GM12878 (cell line): ENCODE measurements around the gene RGR. TPM values are rescaled to one million over a fixed set of nuclear protein-coding genes. Genes with fewer than 3 reads are reported as not detected.

ENCODE experiments used
- ATAC-seq: fragments of 200-7000 bp; cut with Tn5 transposase; 3 replicates; pipeline ENCODE4 v1.9.1; 2020; ENCODE audit warnings: mild to moderate bottlenecking, moderate library complexity
- BruUV-seq: library from RNA; stranded (reverse); fragments of 400-500 nt; replicated peaks from 2 replicates; lab custom pipeline; 2021; lab: Mats Ljungman, UMichigan
- CTCF ChIA-PET: fragments of 300-600 bp; sonication (Branson Sonifier 250); formaldehyde crosslinking; extraction: SDS; loops from one replicate; lab custom pipeline; 2021; ENCODE audit warnings: inconsistent platforms; lab: Yijun Ruan, JAX
- POLR2A ChIA-PET: fragments of 350-600 bp; formaldehyde crosslinking; extraction: SDS; loops from one replicate; lab custom pipeline; 2021; ENCODE audit warnings: inconsistent platforms; lab: Charles Lee
- RAD21 ChIA-PET: fragments of 300-600 bp; sonication (Branson Sonifier 250); formaldehyde crosslinking; loops from one replicate; lab custom pipeline; 2023; ENCODE audit warnings: antibody characterized with exemption; ENCODE audit not compliant: unreplicated experiment; lab: Charles Lee
- SMC1A ChIA-PET: fragments of 300-600 bp; sonication (Branson Sonifier 250); formaldehyde crosslinking; loops from one replicate; lab custom pipeline; 2023; ENCODE audit not compliant: unreplicated experiment, uncharacterized antibody; lab: Charles Lee
- DNase-seq: peaks from one replicate; pipeline ENCODE4 v3.0.0-alpha.2; 2011; ENCODE audit warnings: low read depth, low spot score
- FAIRE-seq: peaks from 3 replicates; lab custom pipeline; 2011; peaks lifted over from hg19 to GRCh38; lab: Jason Lieb, UNC
- H2AFZ ChIP-seq: 2 replicates; pipeline ENCODE4 v1.6.0; 2011; ENCODE audit warnings: low read depth, low read length, control low read depth; ENCODE audit not compliant: control insufficient read depth
- H3K27ac ChIP-seq: 2 replicates; pipeline ENCODE4 v1.5.1; 2011; ENCODE audit warnings: control low read depth; ENCODE audit not compliant: control insufficient read depth, insufficient read depth
- H3K27me3 ChIP-seq, 2 experiments: replicated peaks in 1 of 2; 2 replicates each; pipeline versions ENCODE4 v1.6.0 to v1.6.1; 2011; ENCODE audit warnings: low read length in 1 of 2; ENCODE audit not compliant: control insufficient read depth in 2 of 2, insufficient read depth in 2 of 2
- H3K36me3 ChIP-seq, 2 experiments: 2 replicates each; pipeline ENCODE4 v1.5.1; 2011; ENCODE audit warnings: low read length in 1 of 2; ENCODE audit not compliant: control insufficient read depth in 2 of 2, insufficient read depth in 2 of 2
- H3K4me1 ChIP-seq: 2 replicates; pipeline ENCODE4 v1.6.1; 2011; ENCODE audit warnings: mild to moderate bottlenecking, low read length, moderate library complexity, mixed read lengths; ENCODE audit not compliant: control insufficient read depth, insufficient read depth
- H3K4me2 ChIP-seq: 2 replicates; pipeline ENCODE4 v1.6.0; 2011; ENCODE audit warnings: control low read depth; ENCODE audit not compliant: control insufficient read depth, insufficient read depth
- H3K4me3 ChIP-seq: fragments of 200-600 bp; sonication (generic); 2 replicates; pipeline ENCODE4 v1.5.1; 2016
- H3K79me2 ChIP-seq: 2 replicates; pipeline ENCODE4 v1.6.0; 2011; ENCODE audit warnings: low read length; ENCODE audit not compliant: control insufficient read depth, insufficient read depth
- H3K9ac ChIP-seq: 2 replicates; pipeline ENCODE4 v1.8.0; 2011; ENCODE audit warnings: low read length, control low read depth, mixed read lengths; ENCODE audit not compliant: control insufficient read depth, insufficient read depth
- H3K9me3 ChIP-seq: replicated peaks from 3 replicates; pipeline ENCODE4 v1.5.1; 2011; ENCODE audit warnings: mild to moderate bottlenecking, low read length; ENCODE audit not compliant: control insufficient read depth, insufficient read depth
- H4K20me1 ChIP-seq: 2 replicates; pipeline ENCODE4 v1.6.0; 2011; ENCODE audit not compliant: control insufficient read depth, insufficient read depth
- KAT2A ChIP-seq: conservative IDR thresholded peaks from 2 replicates; pipeline ENCODE4 v1.6.1; 2011; ENCODE audit warnings: low read depth, low read length; ENCODE audit not compliant: control insufficient read depth
- MYC ChIP-seq: IDR thresholded peaks from 2 replicates; pipeline ENCODE4 v1.6.1; 2011; ENCODE audit warnings: mild to moderate bottlenecking, low read length, moderate library complexity, inconsistent platforms; ENCODE audit not compliant: insufficient read depth, insufficient replicate concordance, insufficient read length, severe bottlenecking
- PAX8 ChIP-seq: fragments of 450-650 bp; IDR thresholded peaks from 2 replicates; pipeline ENCODE4 v1.6.1; 2017; ENCODE audit warnings: mild to moderate bottlenecking, moderate library complexity
- TCF7 ChIP-seq: IDR thresholded peaks from 2 replicates; pipeline ENCODE4 v1.6.1; 2014; ENCODE audit warnings: antibody characterized with exemption, borderline replicate concordance
- WGBS: methylation state at CpG from one replicate; pipeline ENCODE4 v1.1.6; 2016; ENCODE audit warnings: low lambda C conversion rate; ENCODE audit not compliant: insufficient replicate concordance, insufficient coverage; ENCODE audit errors: missing lambda C conversion rate; 5-methylcytosine and 5-hydroxymethylcytosine counted together
- in situ Hi-C: fragments of 300-500 bp; cut with MboI; formaldehyde crosslinking; loops from 9 replicates; pipeline ENCODE4 v1.14.3; 2018; ENCODE audit warnings: mixed read lengths
- intact Hi-C: fragments of 100-400 bp; cut with micrococcal nuclease; formaldehyde crosslinking; loops from one replicate; pipeline ENCODE4 v1.14.2; 2022; ENCODE audit not compliant: unreplicated experiment
- polyA plus RNA-seq, 11 experiments: library from polyadenylated mRNA; depleted of rRNA in 4 of 11; unstranded in 6 of 11; stranded (reverse) in 5 of 11; fragments of >200 nt; fragmentation: Nextera tagmentation in 4 of 11; fragmentation: Illumina TruSeq in 1 of 11; extraction: Ambion mirVana in 4 of 11; extraction: Trizol in 1 of 11; gene quantifications; 1 replicate in 1 of 11; 2 replicates in 10 of 11; pipeline versions ENCODE4 v1.2.1 to v1.2.3, GENCODE V29; 2011 to 2016; ENCODE audit warnings: inconsistent platforms in 2 of 11, missing spikeins in 2 of 11, low read depth in 1 of 11
- total RNA-seq, 4 experiments: library from RNA; depleted of rRNA in 3 of 4; stranded (reverse); fragments of >200 nt in 3 of 4; fragmentation: Illumina TruSeq in 1 of 4; extraction: Trizol in 1 of 4; gene quantifications; 2 replicates each; pipeline versions ENCODE4 v1.2.1 to v1.2.3, GENCODE V29; 2013 to 2021

The RGR gene
- total and polyA plus RNA-seq, 10 of the 15 experiments (the other 5 are each of a cell fraction or from before 2014, with no cell fraction given) = not detected

GRCh38 chr10:84204610-84205009 lies 40.2 kb upstream of the RGR start:
- no peak overlapping the region for H3K4me2 ChIP-seq
- no peak for DNase-seq
- ChIA-PET SMC1A (interaction anchor here (1.2 to 15.0 kb wide), 10 partner anchors 10 to 63 kb away, joined by 3 to 155 read pairs (median 7); partner anchors contain the start of gene GPR15LG), CTCF (interaction anchor here (0.8 to 28.3 kb wide), 16 partner anchors 10 to 178 kb away, joined by 3 to 788 read pairs (median 4); partner anchors contain the start of genes CDHR1, GHITM and GPR15LG), POLR2A (interaction anchor here (1.0 to 1.1 kb wide), 2 partner anchors 56 to 58 kb away, joined by 3 read pairs; no protein-coding TSS in a partner anchor), RAD21 (interaction anchor here (0.8 to 2.4 kb wide), 8 partner anchors 9 to 65 kb away, joined by 3 to 18 read pairs (median 7); partner anchors contain the start of gene GHITM)
- no peak overlapping the region for H2AFZ ChIP-seq
- no peak overlapping the region for H3K4me3 ChIP-seq
- H3K36me3 ChIP-seq = no peaks in the 10 kb centered on the region
- FAIRE-seq = no peak
- no peak overlapping the region for H3K9ac ChIP-seq
- WGBS = 64% methylated on average over 4 of the region's 4 CpGs
- H4K20me1 ChIP-seq = no peaks in the 10 kb centered on the region
- ATAC-seq = no peak
- in situ Hi-C loops (loop anchor here (10.0 kb wide), 1 partner anchor 60 kb away; no protein-coding TSS in a partner anchor), intact Hi-C loops (loop anchor here (1.0 to 5.0 kb wide), 4 partner anchors 44 to 317 kb away; no protein-coding TSS in a partner anchor)
- BruUV-seq = no TSS peak
- peaks cover 0 to 7% of the 10 kb centered on the region in 2 experiments for H3K27me3 ChIP-seq
- H3K27ac ChIP-seq = no peak overlapping the region
- no peaks in the 10 kb centered on the region for H3K4me1 ChIP-seq
- H3K9me3 ChIP-seq = no peaks in the 10 kb centered on the region
- no peak for TF ChIP-seq KAT2A
- TF ChIP-seq TCF7 = no peak
- no peak for TF ChIP-seq PAX8
- TF ChIP-seq MYC = no peak
- H3K79me2 ChIP-seq = no peaks in the 10 kb centered on the region
